Measurements from ENCODE around the gene UPF2.

Gene UPF2

DNA sequence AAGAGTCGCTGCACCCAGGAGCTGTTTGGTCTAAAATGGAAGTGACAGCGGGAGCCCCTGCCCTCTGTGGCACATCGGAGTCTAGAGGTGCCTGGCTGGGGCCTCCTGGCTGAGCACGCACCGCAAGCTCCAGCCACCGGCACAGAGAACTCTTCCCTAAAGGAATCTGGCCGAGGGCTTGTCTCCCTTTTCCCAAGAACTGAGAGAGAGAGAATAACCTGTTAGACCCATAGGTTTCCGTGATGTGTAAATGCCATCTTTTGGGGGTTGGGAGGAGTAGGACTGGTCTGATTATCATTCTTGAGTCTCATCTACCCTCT lies 172.2 kb downstream of the UPF2 start:
- Histone ChIP-seq H3K27me3 (replicated peaks; ENCODE audit: control insufficient read depth, insufficient read depth, low read length) (no peaks in the 10 kb centered on the region), H3K36me3 (ENCODE audit: control insufficient read depth, insufficient read depth, low read length, severe bottlenecking) (no peaks in the 10 kb centered on the region), H3K9ac (ENCODE audit: low read length) (no peak overlapping the region), H3K4me1 (ENCODE audit: control insufficient read depth, insufficient read depth, low read length) (peaks cover 12% of the 10 kb centered on the region), H3K9me3 (ENCODE audit: control insufficient read depth, low read length) (no peaks in the 10 kb centered on the region), H3K4me3 (ENCODE audit: low read length) (no peak overlapping the region)
- DNase-seq (ENCODE audit: low read depth) = no peak
